Astrocyte of the spinal cord (primary cell): Measurements from ENCODE around the gene ZNF821.
"Not testable (repeated sequence)": the region's sequence is repeated elsewhere in the genome, so short reads cannot be mapped to it uniquely, and the experiment has no call there.

Source experiments
- DNase-seq: peaks from one replicate; pipeline ENCODE4 v3.0.0; 2011; ENCODE audit warnings: low read depth, low spot score
- H3K4me3 ChIP-seq: 2 replicates; pipeline ENCODE4 v1.5.1; 2011; ENCODE audit warnings: low read depth, mild to moderate bottlenecking, low read length, moderate library complexity
- CTCF ChIP-seq: IDR thresholded peaks from 2 replicates; pipeline ENCODE4 v1.5.1; 2012; ENCODE audit warnings: low read depth, mild to moderate bottlenecking, low read length, inconsistent platforms
- in situ Hi-C: cut with HindIII; loops from 2 replicates; pipeline ENCODE4 v1.10.0; 2017; ENCODE audit warnings: low sequenced_read_pairs

ZNF821 gene

DNA sequence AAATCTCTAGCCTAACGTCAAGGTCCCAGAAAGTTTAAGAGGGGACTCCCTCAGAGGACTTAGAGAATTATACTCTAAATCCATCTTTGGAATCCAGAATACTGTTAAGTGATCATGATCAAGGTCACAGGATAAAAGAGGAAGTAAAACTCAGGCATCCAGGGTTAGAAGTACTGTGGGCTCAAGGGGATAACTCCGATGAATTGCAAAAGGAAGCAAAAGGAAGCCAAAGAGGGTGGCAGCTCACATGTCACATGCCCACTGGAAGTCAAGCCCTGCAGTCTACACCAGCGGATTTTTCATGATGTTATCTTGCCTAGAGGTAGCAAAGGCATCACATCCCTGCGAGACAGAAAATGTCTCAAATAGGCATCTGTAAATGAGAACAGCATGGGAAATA lies 3.8 kb downstream of the ZNF821 start:
- TF ChIP-seq CTCF, result no peak
- H3K4me3 ChIP-seq, result no peak overlapping the region
- no peak for DNase-seq
- in situ Hi-C loops, result no loop called here

- no peak for DNase-seq
- TF ChIP-seq CTCF, result no peak
- H3K4me3 ChIP-seq, result no peak overlapping the region
- in situ Hi-C loops, result no loop called here
These were observed 5.1 kb downstream of the ZNF821 start for GRCh38 chr16:71878911-71879310.

DNA sequence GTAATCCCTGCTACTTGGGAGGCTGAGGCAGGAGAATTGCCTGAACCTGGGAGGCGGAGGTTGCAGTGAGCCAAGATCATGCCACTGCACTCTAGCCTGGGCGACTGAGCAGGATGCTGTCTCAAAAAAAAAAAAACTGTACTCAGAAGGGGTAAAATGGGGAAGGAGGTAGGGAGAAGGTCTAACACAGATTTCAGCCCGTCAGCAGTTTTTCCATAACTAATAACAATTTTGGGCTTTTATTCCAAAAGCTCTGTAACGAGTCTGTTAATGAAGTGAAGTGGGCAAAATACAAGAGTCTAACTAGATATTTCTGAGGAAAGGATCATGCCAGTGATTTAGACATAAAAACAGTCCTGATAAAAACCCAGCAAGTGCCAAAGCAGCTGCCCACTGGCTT lies 10.8 kb downstream of the ZNF821 start:
- DNase-seq, result no peak
- in situ Hi-C loops, result no loop called here
- no peak overlapping the region for H3K4me3 ChIP-seq
- TF ChIP-seq CTCF, result no peak

GRCh38 chr16:71870818-71871217 lies 13.2 kb downstream of the ZNF821 start:
- no peak for TF ChIP-seq CTCF
- no peak for DNase-seq
- H3K4me3 ChIP-seq, result no peak overlapping the region
- in situ Hi-C loops, result no loop called here

- DNase-seq, result no peak
- in situ Hi-C loops, result no loop called here
- H3K4me3 ChIP-seq, result no peak overlapping the region
- no peak for TF ChIP-seq CTCF
These were observed 14.9 kb downstream of the ZNF821 start for GRCh38 chr16:71869089-71869488.

DNA sequence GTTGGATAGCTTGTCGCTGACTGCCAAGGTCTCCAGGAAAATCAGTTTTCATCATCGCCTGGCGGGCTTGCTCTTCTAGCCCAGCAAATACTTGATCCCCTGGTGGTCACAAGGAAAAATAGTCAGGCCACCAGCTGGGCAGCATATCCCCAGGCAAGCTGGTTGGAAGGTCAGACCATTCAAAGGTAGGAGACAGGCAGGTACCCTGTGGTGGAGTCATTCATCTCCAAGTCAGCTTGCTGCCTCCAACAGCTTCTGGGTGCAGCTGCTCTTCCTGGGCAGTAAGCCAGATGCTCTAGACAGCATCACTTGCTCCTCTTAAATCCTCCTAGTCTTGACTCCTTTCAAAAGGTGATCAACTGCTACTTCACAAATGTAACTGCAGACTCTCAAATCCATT lies 16.0 kb downstream of the ZNF821 start:
- in situ Hi-C loops, result no loop called here
- DNase-seq, result no peak
- peak; percentile 10 for TF ChIP-seq CTCF
- H3K4me3 ChIP-seq, result no peak overlapping the region

DNA sequence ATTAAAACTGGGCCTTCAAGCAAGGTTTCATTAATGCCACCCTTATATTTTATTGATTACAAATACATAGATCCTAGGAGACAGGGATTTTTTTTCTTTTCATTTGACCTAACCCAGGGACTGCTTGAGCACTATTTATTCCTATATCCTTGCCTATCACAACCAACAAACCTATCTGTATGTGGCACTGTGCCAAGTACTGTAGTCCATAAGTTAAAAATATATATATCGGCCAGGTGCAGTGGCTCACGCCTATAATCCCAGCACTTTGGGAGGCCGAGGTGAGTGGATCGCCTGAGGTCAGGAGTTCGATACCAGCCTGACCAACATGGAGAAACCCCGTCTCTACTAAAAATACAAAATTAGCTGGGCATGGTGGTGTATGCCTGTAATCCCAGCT lies 16.8 kb downstream of the ZNF821 start:
- in situ Hi-C loops, H3K4me3 ChIP-seq, DNase-seq: not testable (repeated sequence)
